ENCODE results near the gene DNAJC18.
"Not testable (repeated sequence)": the region's sequence is repeated elsewhere in the genome, so short reads cannot be mapped to it uniquely, and the experiment has no call there.

The DNAJC18 gene

GRCh38 chr5:139439013-139439903, at the start of gene DNAJC18:
DNAJC18 (minus strand) TSS chr5:139439525; CDS start chr5:139439445, 80 bp downstream.
- Mint-ChIP-seq H3K4me1 (ENCODE audit: low read depth) (peaks cover 27% of the 10 kb centered on the region), H3K9me3 (no peaks in the 10 kb centered on the region), H3K4me3 (peak within 1 kb of the TSS; percentile 99), H3K27ac (peak within 1 kb of the TSS; percentile 96), H3K36me3 (ENCODE audit: low read depth) (peaks cover 6% of the 10 kb centered on the region), H3K27me3 (no peaks in the 10 kb centered on the region)
- intact Hi-C loops (cut with micrococcal nuclease) = loop anchor here (1.0 to 5.0 kb wide), 2 partner anchors 36 to 43 kb away; partner anchors contain the start of gene STING1

DNA sequence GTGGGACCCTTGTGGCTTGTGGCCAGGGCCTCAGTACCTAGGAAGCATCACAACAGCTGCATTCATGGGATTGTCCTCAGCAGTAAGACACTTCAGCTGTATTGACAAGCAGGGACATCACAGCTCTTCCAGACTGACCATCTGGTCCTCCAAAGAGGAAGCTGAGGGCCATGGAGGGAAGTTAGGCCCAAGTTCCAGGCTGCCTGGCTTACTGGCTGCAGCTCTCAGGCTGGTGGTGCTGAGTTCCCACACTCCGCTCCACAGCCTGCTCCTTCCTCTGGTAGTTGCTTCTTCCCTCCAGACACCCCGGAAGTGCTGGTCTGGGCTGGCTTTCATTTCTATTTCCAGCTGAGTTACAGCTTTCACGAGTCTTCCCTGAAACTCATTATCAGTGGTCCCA, 48.9 kb upstream of the DNAJC18 start:
- Mint-ChIP-seq H3K27me3 (no peaks in the 10 kb centered on the region), H3K9me3 (no peaks in the 10 kb centered on the region), H3K4me1 (ENCODE audit: low read depth) (peaks cover 32% of the 10 kb centered on the region), H3K4me3 (peak overlapping the region; percentile 39), H3K36me3 (ENCODE audit: low read depth) (no peaks in the 10 kb centered on the region), H3K27ac (peak overlapping the region; percentile 95)
- intact Hi-C loops (cut with micrococcal nuclease) = no loop called here

GRCh38 chr5:139486201-139486600, 46.9 kb upstream of the DNAJC18 start:
- Mint-ChIP-seq H3K27me3 (no peaks in the 10 kb centered on the region), H3K36me3 (ENCODE audit: low read depth) (no peaks in the 10 kb centered on the region), H3K9me3 (no peaks in the 10 kb centered on the region), H3K4me1 (ENCODE audit: low read depth) (peaks cover 42% of the 10 kb centered on the region), H3K4me3 (no peak overlapping the region), H3K27ac (no peak overlapping the region)
- intact Hi-C loops (cut with micrococcal nuclease) = no loop called here

DNA sequence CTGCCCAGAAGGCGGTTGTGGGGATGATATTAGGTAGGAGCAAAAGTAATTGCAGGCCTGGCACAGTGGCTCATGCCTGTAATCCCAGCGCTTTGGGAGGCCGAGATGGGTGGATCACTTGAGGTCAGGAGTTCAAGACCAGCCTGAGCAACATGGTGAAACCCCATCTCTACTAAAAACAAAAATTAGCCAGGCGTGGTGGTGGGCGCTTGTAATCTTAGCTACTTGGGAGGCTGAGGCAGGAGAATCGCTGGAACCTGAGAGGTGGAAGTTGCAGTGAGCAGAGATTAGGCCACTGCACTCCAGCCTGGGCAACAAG, 43.5 kb upstream of the DNAJC18 start:
- Mint-ChIP-seq H3K4me1 (ENCODE audit: low read depth) (peaks cover 40% of the 10 kb centered on the region), H3K27ac (peak overlapping the region; percentile 87), H3K4me3 (peak overlapping the region; percentile 73)
- H3K9me3 Mint-ChIP-seq; H3K36me3 Mint-ChIP-seq (ENCODE audit: low read depth); H3K27me3 Mint-ChIP-seq: not testable (repeated sequence)
- intact Hi-C loops (cut with micrococcal nuclease) = loop anchor here (5.0 kb wide), 1 partner anchor 46 kb away; the partner anchor contains the start of gene DNAJC18

- Mint-ChIP-seq H3K36me3 (ENCODE audit: low read depth) (peaks cover 13% of the 10 kb centered on the region), H3K27ac (peak within 1 kb of the TSS; percentile 87), H3K27me3 (no peaks in the 10 kb centered on the region), H3K4me3 (peak within 1 kb of the TSS; percentile 73), H3K4me1 (ENCODE audit: low read depth) (peaks cover 38% of the 10 kb centered on the region), H3K9me3 (no peaks in the 10 kb centered on the region)
- intact Hi-C loops (cut with micrococcal nuclease) = loop anchor here (5.0 kb wide), 1 partner anchor 45 kb away; the partner anchor contains the start of gene DNAJC18
These were observed 42.9 kb upstream of the DNAJC18 start, which contains the start of gene STING1 for GRCh38 chr5:139482050-139482889. STING1 (minus strand) TSS chr5:139482758; CDS start chr5:139481704, 1,054 bp downstream.

GRCh38 chr5:139481580-139482049, 42.3 kb upstream of the DNAJC18 start:
- Mint-ChIP-seq H3K36me3 (ENCODE audit: low read depth) (peaks cover 19% of the 10 kb centered on the region), H3K27me3 (no peaks in the 10 kb centered on the region), H3K27ac (peak overlapping the region; percentile 87), H3K4me1 (ENCODE audit: low read depth) (peaks cover 38% of the 10 kb centered on the region), H3K9me3 (no peaks in the 10 kb centered on the region), H3K4me3 (peak overlapping the region; percentile 73)
- intact Hi-C loops (cut with micrococcal nuclease) = loop anchor here (5.0 kb wide), 1 partner anchor 44 kb away; the partner anchor contains the start of gene DNAJC18

DNA sequence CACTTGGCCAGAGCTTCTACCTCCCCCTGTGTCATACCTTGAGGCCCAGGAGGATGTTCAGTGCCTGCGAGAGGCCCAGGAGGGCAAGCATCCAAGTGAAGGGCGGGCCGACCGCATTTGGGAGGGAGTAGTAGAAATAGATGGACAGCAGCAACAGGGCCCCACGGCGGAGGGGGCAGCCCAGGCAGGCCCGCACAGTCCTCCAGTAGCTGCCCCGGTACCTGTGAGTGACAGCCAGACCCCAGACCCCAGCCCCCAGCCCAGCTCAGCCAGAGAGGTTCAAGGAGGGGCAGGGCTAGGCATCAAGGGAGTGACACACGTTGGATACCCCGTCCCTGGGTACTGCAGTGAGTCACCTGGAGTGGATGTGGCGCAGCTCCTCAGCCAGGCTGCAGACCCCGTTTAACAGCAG, 41.8 kb upstream of the DNAJC18 start:
- intact Hi-C loops (cut with micrococcal nuclease) = loop anchor here (5.0 kb wide), 1 partner anchor 44 kb away; the partner anchor contains the start of gene DNAJC18

GRCh38 chr5:139479729-139480128, 40.4 kb upstream of the DNAJC18 start:
- intact Hi-C loops (cut with micrococcal nuclease) = loop anchor here (5.0 kb wide), 2 partner anchors 33 to 42 kb away; partner anchors contain the start of gene DNAJC18

More for the DNA sequence above, 41.8 kb upstream of the DNAJC18 start:
- H3K4me3 Mint-ChIP-seq = peak overlapping the region; percentile 73
- peaks cover 24% of the 10 kb centered on the region for H3K36me3 Mint-ChIP-seq (ENCODE audit: low read depth)
- peaks cover 40% of the 10 kb centered on the region for H3K4me1 Mint-ChIP-seq (ENCODE audit: low read depth)
- no peaks in the 10 kb centered on the region for H3K27me3 Mint-ChIP-seq
- H3K27ac Mint-ChIP-seq = peak overlapping the region; percentile 87
- H3K9me3 Mint-ChIP-seq = no peaks in the 10 kb centered on the region

DNA sequence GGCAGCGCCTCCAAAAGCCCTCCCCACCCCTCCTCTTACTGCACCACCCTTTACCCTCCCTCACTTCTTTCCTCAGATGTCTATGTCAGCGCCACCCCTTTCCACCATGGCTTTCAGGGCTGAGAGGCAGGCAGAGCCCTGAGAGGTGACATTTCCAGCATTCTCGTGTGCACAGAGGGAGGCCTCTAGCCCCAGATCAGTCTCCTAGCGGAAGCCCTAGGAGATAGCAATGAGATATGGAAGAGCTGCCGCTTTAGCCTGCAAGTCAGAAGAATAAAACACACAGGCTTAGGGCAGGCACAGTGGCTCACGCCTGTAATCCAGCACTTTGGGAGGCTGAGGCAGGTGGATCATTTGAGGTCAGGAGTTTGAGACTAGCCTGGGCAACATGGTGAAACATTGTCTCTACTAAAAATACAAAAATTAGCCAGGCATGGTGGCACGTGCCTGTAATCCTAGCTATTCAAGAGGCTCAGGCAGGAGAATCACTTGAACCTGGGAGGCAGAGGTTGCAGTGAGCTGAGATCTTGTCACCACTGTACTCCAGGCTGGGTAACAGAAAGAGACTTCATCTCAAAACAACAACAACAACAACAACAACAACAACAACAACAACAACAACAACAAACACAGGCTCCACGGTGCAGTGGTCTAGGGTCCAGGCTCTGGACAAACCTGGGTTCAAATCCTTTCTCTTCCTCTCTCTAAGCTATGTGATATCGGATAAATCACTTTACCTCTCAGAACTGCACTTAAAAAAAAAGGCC, 39.5 kb upstream of the DNAJC18 start:
- peak overlapping the region; percentile 56 for H3K27ac Mint-ChIP-seq

More at GRCh38 chr5:139479729-139480128, 40.4 kb upstream of the DNAJC18 start:
- not testable (repeated sequence) for H3K27me3 Mint-ChIP-seq, H3K4me3 Mint-ChIP-seq, H3K9me3 Mint-ChIP-seq, H3K27ac Mint-ChIP-seq
- Mint-ChIP-seq H3K36me3 (ENCODE audit: low read depth) (peaks cover 30% of the 10 kb centered on the region), H3K4me1 (ENCODE audit: low read depth) (peaks cover 54% of the 10 kb centered on the region)

GRCh38 chr5:139475865-139476617, 36.7 kb upstream of the DNAJC18 start:
- no peak overlapping the region for H3K27ac Mint-ChIP-seq
- H3K9me3 Mint-ChIP-seq = no peaks in the 10 kb centered on the region
- no peak overlapping the region for H3K4me3 Mint-ChIP-seq
- intact Hi-C loops (cut with micrococcal nuclease) = loop anchor here (5.0 kb wide), 1 partner anchor 36 kb away; no protein-coding TSS in a partner anchor
- peaks cover 5% of the 10 kb centered on the region for H3K27me3 Mint-ChIP-seq
- peaks cover 30% of the 10 kb centered on the region for H3K36me3 Mint-ChIP-seq (ENCODE audit: low read depth)
- H3K4me1 Mint-ChIP-seq (ENCODE audit: low read depth) = peaks cover 66% of the 10 kb centered on the region

More for the DNA sequence above, 39.5 kb upstream of the DNAJC18 start:
- H3K4me1 Mint-ChIP-seq (ENCODE audit: low read depth) = peaks cover 58% of the 10 kb centered on the region
- not testable (repeated sequence) for H3K9me3 Mint-ChIP-seq, H3K27me3 Mint-ChIP-seq, H3K4me3 Mint-ChIP-seq
- H3K36me3 Mint-ChIP-seq (ENCODE audit: low read depth) = peaks cover 30% of the 10 kb centered on the region
- intact Hi-C loops (cut with micrococcal nuclease) = loop anchor here (5.0 kb wide), 1 partner anchor 33 kb away; no protein-coding TSS in a partner anchor

DNA sequence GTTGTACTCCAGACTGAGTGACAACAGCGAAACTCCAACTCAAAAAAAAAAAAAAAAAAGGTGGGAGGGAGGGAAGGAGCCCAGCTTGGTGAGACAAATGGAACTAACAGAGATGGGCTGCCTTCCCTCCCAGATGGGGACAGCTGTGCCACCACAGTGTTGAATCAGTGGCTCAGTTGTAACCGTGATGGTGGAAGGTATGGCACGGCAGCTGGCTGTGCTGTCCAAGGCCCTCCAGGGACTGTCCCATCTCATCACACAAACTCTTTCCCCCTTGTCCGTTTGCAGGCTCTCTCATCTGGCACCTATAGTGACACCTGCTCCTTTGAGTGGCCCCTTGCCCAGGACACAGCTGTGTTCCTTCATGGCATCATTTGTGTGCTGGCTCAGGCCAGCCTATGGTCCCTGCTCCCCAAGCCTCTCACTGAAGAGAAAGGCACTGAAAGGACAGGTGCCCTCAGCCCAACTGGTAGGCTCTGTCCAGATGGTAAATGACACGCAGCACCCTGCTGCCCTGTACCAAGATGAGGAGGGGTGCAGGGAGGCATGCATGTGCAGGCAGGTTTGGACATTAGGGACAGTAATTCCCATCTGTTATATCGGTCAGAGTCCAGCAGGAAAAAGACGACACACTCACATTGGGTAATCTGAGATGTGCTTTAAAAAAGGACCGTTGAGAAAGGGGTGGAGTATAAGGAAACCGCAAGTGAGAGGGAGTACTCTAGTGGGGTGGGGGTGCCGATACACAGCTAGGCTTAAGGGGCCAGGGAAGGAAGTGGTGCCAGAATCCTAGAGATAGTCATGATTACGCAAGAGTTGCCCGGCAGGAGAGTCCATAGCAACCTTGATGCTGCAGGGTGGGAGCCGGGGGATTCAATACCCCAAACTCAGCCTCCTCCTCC, 35.8 kb upstream of the DNAJC18 start:
- peaks cover 66% of the 10 kb centered on the region for H3K4me1 Mint-ChIP-seq (ENCODE audit: low read depth)
- H3K9me3 Mint-ChIP-seq = no peaks in the 10 kb centered on the region
- peak overlapping the region; percentile 4 for H3K27ac Mint-ChIP-seq
- H3K27me3 Mint-ChIP-seq = peaks cover 5% of the 10 kb centered on the region
- intact Hi-C loops (cut with micrococcal nuclease) = loop anchor here (5.0 kb wide), 1 partner anchor 37 kb away; no protein-coding TSS in a partner anchor
- no peak overlapping the region for H3K4me3 Mint-ChIP-seq
- peaks cover 30% of the 10 kb centered on the region for H3K36me3 Mint-ChIP-seq (ENCODE audit: low read depth)
